Measurements from ENCODE around the gene CD7. TPM values are rescaled to one million over a fixed set of nuclear protein-coding genes. Genes with fewer than 3 reads are reported as not detected.

CD7 gene
- polyA plus RNA-seq, 1 donor from 2014 or later = not detected

DNA sequence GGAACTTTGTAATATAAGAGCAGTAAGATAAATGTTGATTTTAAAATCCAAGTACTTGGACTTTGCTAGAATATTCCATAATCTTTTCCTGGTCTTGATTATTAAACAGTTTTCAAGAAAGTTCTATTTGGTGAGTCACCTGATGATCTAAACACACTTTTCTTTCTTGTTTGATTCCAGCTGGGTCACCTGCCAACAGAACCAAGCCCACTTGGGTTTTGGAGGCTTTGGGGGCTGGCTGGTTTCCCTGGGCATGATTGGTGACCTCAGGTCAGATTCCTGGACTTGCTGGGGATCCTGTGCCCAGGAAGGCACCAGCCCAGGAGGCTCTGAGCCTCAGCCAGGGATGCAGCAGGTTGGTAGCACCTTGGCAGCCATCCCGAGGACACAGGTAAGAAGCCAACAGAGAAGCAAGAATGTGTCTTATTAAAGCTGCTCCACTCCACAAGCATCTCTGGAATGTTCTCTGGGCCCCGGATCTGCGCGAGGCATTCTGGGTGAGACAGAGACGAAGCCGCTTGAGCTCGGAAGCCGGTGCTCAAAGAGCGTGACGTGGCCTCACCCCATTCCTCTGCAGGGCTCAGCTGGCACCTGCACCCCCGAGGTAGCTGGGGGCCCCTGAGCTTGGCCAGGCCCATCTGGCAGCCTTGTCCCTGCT, 38.5 kb upstream of the CD7 start:
- Histone ChIP-seq H3K27me3 (ENCODE audit: insufficient read depth, low read depth, low read length) (peaks cover 7% of the 10 kb centered on the region), H3F3A (ENCODE audit: insufficient read depth, low read length, poor library complexity, severe bottlenecking) (no peaks in the 10 kb centered on the region), H3K4me2 (ENCODE audit: low read length) (no peak overlapping the region)

DNA sequence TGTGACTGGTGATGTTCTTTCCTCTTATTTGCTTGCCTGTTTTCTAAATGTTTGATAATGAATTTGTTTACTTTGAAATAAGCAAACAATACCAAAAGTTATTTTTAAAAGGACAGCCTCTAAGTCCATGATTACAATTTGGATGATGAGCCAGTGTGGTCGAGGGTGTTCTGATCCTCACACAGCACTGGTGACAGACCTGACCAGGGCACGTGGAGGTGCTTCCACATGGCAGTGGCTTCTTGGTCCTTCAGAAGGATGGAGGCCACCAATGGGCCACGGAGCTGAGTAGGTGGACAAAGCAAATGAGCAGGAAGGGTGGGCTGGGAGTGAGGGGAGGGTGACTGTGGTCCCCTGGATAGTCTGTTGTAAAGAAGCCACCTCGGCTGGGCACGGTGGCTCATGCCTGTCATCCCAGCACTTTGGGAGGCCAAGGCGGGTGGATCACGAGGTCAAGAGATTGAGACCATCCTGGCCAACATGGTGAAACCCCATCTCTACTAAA, 37.4 kb upstream of the CD7 start:
- H3K9me2 ChIP-seq (ENCODE audit: insufficient read depth, low read length) = no peaks in the 10 kb centered on the region
- H3K27me3 ChIP-seq (ENCODE audit: insufficient read depth, low read depth, low read length) = peaks cover 5% of the 10 kb centered on the region
- no peaks in the 10 kb centered on the region for H3K9me3 ChIP-seq (ENCODE audit: low read length)
- H2AFZ ChIP-seq (ENCODE audit: low read depth, low read length) = no peak overlapping the region
- no peak overlapping the region for H3K4me2 ChIP-seq (ENCODE audit: low read length)
- no peak overlapping the region for H3K27ac ChIP-seq (ENCODE audit: low read length)
- no peaks in the 10 kb centered on the region for H4K20me1 ChIP-seq (ENCODE audit: insufficient read depth)
- H3K9ac ChIP-seq (ENCODE audit: low read length) = no peak overlapping the region
- H3K36me3 ChIP-seq (ENCODE audit: insufficient read depth, low read length) = no peaks in the 10 kb centered on the region
- no peaks in the 10 kb centered on the region for H3K79me2 ChIP-seq (replicated peaks; ENCODE audit: insufficient read depth, low read length)
- no peak overlapping the region for H3K4me3 ChIP-seq (ENCODE audit: low read length)
- no peaks in the 10 kb centered on the region for H3F3A ChIP-seq (ENCODE audit: insufficient read depth, low read length, poor library complexity, severe bottlenecking)
- no peak for TF ChIP-seq CTCF (IDR thresholded peaks at IDR 0.05; ENCODE audit: poor library complexity, severe bottlenecking)
- TF ChIP-seq EP300 (conservative IDR thresholded peaks at IDR 0.05; ENCODE audit: poor library complexity, severe bottlenecking) = no peak
- TF ChIP-seq EZH2 (IDR thresholded peaks at IDR 0.05; ENCODE audit: borderline replicate concordance, insufficient read depth, low read length, poor library complexity, severe bottlenecking) = no peak
- TF ChIP-seq TAF1 (IDR thresholded peaks at IDR 0.05; ENCODE audit: low read depth) = no peak
- TF ChIP-seq MXI1 (conservative IDR thresholded peaks at IDR 0.05; ENCODE audit: poor library complexity, severe bottlenecking) = no peak

More for the DNA sequence above, 38.5 kb upstream of the CD7 start:
- no peaks in the 10 kb centered on the region for H3K9me3 ChIP-seq (ENCODE audit: low read length)
- no peak overlapping the region for H3K9ac ChIP-seq (ENCODE audit: low read length)
- no peaks in the 10 kb centered on the region for H4K20me1 ChIP-seq (ENCODE audit: insufficient read depth)
- no peak overlapping the region for H2AFZ ChIP-seq (ENCODE audit: low read depth, low read length)
- H3K27ac ChIP-seq (ENCODE audit: low read length) = no peak overlapping the region
- TF ChIP-seq EZH2 (IDR thresholded peaks at IDR 0.05; ENCODE audit: borderline replicate concordance, insufficient read depth, low read length, poor library complexity, severe bottlenecking) (no peak), SMC3 (conservative IDR thresholded peaks at IDR 0.05; ENCODE audit: poor library complexity) (no peak), POLR2AphosphoS5 (IDR thresholded peaks at IDR 0.05) (no peak), CTCF (IDR thresholded peaks at IDR 0.05; ENCODE audit: poor library complexity, severe bottlenecking) (no peak), REST (IDR thresholded peaks at IDR 0.05; ENCODE audit: borderline replicate concordance) (no peak), EP300 (conservative IDR thresholded peaks at IDR 0.05; ENCODE audit: poor library complexity, severe bottlenecking) (no peak), RAD21 (conservative IDR thresholded peaks at IDR 0.05) (no peak), TAF1 (IDR thresholded peaks at IDR 0.05; ENCODE audit: low read depth) (no peak), MXI1 (conservative IDR thresholded peaks at IDR 0.05; ENCODE audit: poor library complexity, severe bottlenecking) (no peak)
- H3K4me3 ChIP-seq (ENCODE audit: low read length) = no peak overlapping the region
- no peaks in the 10 kb centered on the region for H3K36me3 ChIP-seq (ENCODE audit: insufficient read depth, low read length)
- no peaks in the 10 kb centered on the region for H3K79me2 ChIP-seq (replicated peaks; ENCODE audit: insufficient read depth, low read length)
- H3K9me2 ChIP-seq (ENCODE audit: insufficient read depth, low read length) = no peaks in the 10 kb centered on the region
